ENCODE results near the gene GGTA1. TPM values are rescaled to one million over a fixed set of nuclear protein-coding genes. Genes with fewer than 3 reads are reported as not detected.

The GGTA1 gene
- total and polyA plus RNA-seq, 2 donors (not counting 1 experiment from before 2014, with no cell fraction given): not detected

GRCh38 chr9:121474231-121474947 lies 25.3 kb downstream of the GGTA1 start:
- no peaks in the 10 kb centered on the region for H3K9me3 ChIP-seq (ENCODE audit: control insufficient read depth, insufficient read depth, low read depth, low read length)
- H3K4me2 ChIP-seq (ENCODE audit: extremely low read depth, insufficient read depth, low read length): no peak overlapping the region
- H3K79me2 ChIP-seq (ENCODE audit: control insufficient read depth, insufficient read depth, low read length): no peaks in the 10 kb centered on the region
- no peak overlapping the region for H3K27ac ChIP-seq (ENCODE audit: insufficient read depth, low read length)
- no peaks in the 10 kb centered on the region for H4K20me1 ChIP-seq (ENCODE audit: control insufficient read depth, extremely low read depth, insufficient read depth, low read length)
- H3K4me3 ChIP-seq (replicated peaks in 1 of 4; ENCODE audit: control extremely low read depth in 1 of 4, insufficient read depth in 1 of 4, low read depth in 3 of 4, low read length in 4 of 4): no peak overlapping the region
- H2AFZ ChIP-seq (ENCODE audit: low read length): no peak overlapping the region
- H3K27me3 ChIP-seq (ENCODE audit: control insufficient read depth, insufficient read depth, low read length): peaks cover 18% of the 10 kb centered on the region
- TF ChIP-seq, protein P1, sequence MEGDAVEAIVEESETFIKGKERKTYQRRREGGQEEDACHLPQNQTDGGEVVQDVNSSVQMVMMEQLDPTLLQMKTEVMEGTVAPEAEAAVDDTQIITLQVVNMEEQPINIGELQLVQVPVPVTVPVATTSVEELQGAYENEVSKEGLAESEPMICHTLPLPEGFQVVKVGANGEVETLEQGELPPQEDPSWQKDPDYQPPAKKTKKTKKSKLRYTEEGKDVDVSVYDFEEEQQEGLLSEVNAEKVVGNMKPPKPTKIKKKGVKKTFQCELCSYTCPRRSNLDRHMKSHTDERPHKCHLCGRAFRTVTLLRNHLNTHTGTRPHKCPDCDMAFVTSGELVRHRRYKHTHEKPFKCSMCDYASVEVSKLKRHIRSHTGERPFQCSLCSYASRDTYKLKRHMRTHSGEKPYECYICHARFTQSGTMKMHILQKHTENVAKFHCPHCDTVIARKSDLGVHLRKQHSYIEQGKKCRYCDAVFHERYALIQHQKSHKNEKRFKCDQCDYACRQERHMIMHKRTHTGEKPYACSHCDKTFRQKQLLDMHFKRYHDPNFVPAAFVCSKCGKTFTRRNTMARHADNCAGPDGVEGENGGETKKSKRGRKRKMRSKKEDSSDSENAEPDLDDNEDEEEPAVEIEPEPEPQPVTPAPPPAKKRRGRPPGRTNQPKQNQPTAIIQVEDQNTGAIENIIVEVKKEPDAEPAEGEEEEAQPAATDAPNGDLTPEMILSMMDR (conservative IDR thresholded peaks at IDR 0.05 in 1 of 2, IDR thresholded peaks at IDR 0.05 in 1 of 2; ENCODE audit: low read depth in 1 of 2, low read length in 2 of 2): no peak
- no peak for TF ChIP-seq EZH2 (IDR thresholded peaks at IDR 0.05; ENCODE audit: low read length, missing control alignments)
- no peaks in the 10 kb centered on the region for H3K36me3 ChIP-seq (ENCODE audit: control insufficient read depth, insufficient read depth, low read length)
- no peaks in the 10 kb centered on the region for H3K4me1 ChIP-seq (ENCODE audit: control insufficient read depth, extremely low read depth, insufficient read depth, low read length)
- DNase-seq (ENCODE audit: low read depth in 2 of 2): no peak
- no peak overlapping the region for H3K9ac ChIP-seq (ENCODE audit: insufficient read depth, low read length)

- Histone ChIP-seq H3K36me3 (ENCODE audit: control insufficient read depth, insufficient read depth, low read length) (no peaks in the 10 kb centered on the region), H3K4me3 (replicated peaks in 1 of 4; ENCODE audit: control extremely low read depth in 1 of 4, insufficient read depth in 1 of 4, low read depth in 3 of 4, low read length in 4 of 4) (no peak overlapping the region), H3K4me1 (ENCODE audit: control insufficient read depth, extremely low read depth, insufficient read depth, low read length) (no peaks in the 10 kb centered on the region), H3K9ac (ENCODE audit: insufficient read depth, low read length) (no peak overlapping the region), H3K27me3 (ENCODE audit: control insufficient read depth, insufficient read depth, low read length) (peaks cover 22% of the 10 kb centered on the region), H3K27ac (ENCODE audit: insufficient read depth, low read length) (no peak overlapping the region), H3K79me2 (ENCODE audit: control insufficient read depth, insufficient read depth, low read length) (no peaks in the 10 kb centered on the region), H4K20me1 (ENCODE audit: control insufficient read depth, extremely low read depth, insufficient read depth, low read length) (no peaks in the 10 kb centered on the region), H2AFZ (ENCODE audit: low read length) (no peak overlapping the region), H3K9me3 (ENCODE audit: control insufficient read depth, insufficient read depth, low read depth, low read length) (no peaks in the 10 kb centered on the region), H3K4me2 (ENCODE audit: extremely low read depth, insufficient read depth, low read length) (no peak overlapping the region)
- no peak for DNase-seq (ENCODE audit: low read depth in 2 of 2)
- TF ChIP-seq, protein P1 (conservative IDR thresholded peaks at IDR 0.05 in 1 of 2, IDR thresholded peaks at IDR 0.05 in 1 of 2; ENCODE audit: low read depth in 1 of 2, low read length in 2 of 2): no peak
- no peak for TF ChIP-seq EZH2 (IDR thresholded peaks at IDR 0.05; ENCODE audit: low read length, missing control alignments)
Measured at GRCh38 chr9:121473229-121473628, 26.4 kb downstream of the GGTA1 start.

- H3K4me3 ChIP-seq (replicated peaks in 1 of 4; ENCODE audit: control extremely low read depth in 1 of 4, insufficient read depth in 1 of 4, low read depth in 3 of 4, low read length in 4 of 4): no peak overlapping the region
- peaks cover 24% of the 10 kb centered on the region for H3K27me3 ChIP-seq (ENCODE audit: control insufficient read depth, insufficient read depth, low read length)
- H3K9ac ChIP-seq (ENCODE audit: insufficient read depth, low read length): no peak overlapping the region
- no peak overlapping the region for H3K27ac ChIP-seq (ENCODE audit: insufficient read depth, low read length)
- no peak for DNase-seq (ENCODE audit: low read depth in 2 of 2)
- no peak overlapping the region for H3K4me2 ChIP-seq (ENCODE audit: extremely low read depth, insufficient read depth, low read length)
- no peaks in the 10 kb centered on the region for H3K4me1 ChIP-seq (ENCODE audit: control insufficient read depth, extremely low read depth, insufficient read depth, low read length)
- no peaks in the 10 kb centered on the region for H3K9me3 ChIP-seq (ENCODE audit: control insufficient read depth, insufficient read depth, low read depth, low read length)
- H2AFZ ChIP-seq (ENCODE audit: low read length): no peak overlapping the region
- H3K79me2 ChIP-seq (ENCODE audit: control insufficient read depth, insufficient read depth, low read length): no peaks in the 10 kb centered on the region
- no peaks in the 10 kb centered on the region for H3K36me3 ChIP-seq (ENCODE audit: control insufficient read depth, insufficient read depth, low read length)
- no peaks in the 10 kb centered on the region for H4K20me1 ChIP-seq (ENCODE audit: control insufficient read depth, extremely low read depth, insufficient read depth, low read length)
- TF ChIP-seq, protein P1 (conservative IDR thresholded peaks at IDR 0.05 in 1 of 2, IDR thresholded peaks at IDR 0.05 in 1 of 2; ENCODE audit: low read depth in 1 of 2, low read length in 2 of 2): no peak
- TF ChIP-seq EZH2 (IDR thresholded peaks at IDR 0.05; ENCODE audit: low read length, missing control alignments): no peak
Measured at GRCh38 chr9:121472446-121472845, 27.2 kb downstream of the GGTA1 start.

Data from fibroblast of lung (primary cell).